ENCODE data around the gene POLA2.
"Not testable (repeated sequence)": the region's sequence is repeated elsewhere in the genome, so short reads cannot be mapped to it uniquely, and the experiment has no call there.

Gene POLA2

DNA sequence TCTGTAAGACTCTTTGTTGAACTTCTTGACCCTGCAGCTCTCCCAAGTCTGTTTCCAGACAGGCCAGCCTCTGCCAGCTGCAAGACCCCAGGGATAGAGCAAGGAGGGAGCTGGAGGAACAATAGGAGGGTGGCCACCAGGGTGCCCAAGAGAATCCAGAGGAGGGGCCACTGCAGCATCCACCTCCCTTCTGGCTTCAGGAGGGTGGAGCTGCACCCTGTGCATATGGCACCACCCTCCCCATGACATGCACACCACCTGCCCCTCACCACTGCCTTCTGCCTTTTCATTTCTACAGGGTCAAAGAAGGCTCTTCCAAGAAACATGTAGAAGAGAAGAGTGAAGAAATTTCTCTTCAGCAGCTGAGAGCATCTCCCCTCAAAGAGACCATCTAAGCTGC, 20.1 kb upstream of the POLA2 start:
- no peak for DNase-seq

DNA sequence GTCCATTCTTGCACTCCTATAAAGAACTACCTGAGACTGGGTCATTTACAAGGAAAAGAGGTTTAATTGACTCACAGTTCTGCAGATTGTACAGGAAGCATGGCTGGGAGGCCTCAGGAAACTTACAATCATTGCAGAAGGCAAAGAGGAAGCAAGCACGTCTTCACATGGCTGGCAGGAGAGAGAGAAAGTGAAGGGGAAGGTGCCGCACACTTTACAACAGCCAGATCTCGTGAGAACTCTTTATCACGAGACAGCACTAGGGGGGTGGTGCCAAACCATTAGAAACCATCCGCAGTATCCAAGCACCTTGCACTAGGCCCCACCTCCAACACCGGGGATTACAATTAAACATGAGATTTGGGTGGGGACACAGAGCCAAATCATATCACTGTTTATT, 19.4 kb upstream of the POLA2 start:
- no peak for DNase-seq

DNA sequence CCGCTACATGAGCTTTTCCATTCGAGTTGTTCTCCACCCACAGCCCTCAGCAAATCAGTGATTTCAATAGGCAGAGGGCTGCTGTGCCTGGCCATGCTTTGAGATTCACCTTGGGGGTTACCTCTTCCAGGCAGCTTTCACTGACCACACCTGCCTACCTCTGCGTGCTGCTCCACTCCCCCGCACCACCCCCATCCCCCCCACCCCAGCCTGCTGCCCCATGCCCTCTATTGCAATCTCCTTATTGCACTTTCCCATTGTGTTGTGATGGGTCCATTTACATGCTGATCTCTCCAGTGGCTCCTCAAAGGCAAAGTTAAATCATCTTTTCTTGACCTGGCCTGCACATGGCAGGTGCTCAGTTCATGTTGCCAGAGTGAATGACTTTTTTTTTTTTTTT, 18.0 kb upstream of the POLA2 start:
- DNase-seq, result no peak

DNA sequence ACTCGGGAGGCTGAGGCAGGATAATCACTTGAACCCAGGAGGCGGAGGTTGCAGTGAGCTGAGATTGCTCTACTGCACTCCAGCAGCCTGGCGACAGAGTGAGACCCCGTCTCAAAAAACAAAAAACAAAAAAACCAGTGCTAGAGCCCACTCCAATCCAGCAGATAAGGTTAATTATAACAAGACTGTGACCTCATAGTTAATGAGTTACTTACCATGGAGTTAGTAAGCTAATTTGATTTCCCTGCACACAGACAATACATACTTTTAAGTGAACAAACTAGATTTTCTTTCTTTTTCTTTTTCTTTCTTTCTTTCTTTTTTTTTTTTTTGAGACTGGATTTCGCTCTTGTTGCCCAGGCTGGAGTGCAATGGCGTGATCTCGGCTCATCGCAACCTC, 16.7 kb upstream of the POLA2 start:
- DNase-seq, result not testable (repeated sequence)

DNA sequence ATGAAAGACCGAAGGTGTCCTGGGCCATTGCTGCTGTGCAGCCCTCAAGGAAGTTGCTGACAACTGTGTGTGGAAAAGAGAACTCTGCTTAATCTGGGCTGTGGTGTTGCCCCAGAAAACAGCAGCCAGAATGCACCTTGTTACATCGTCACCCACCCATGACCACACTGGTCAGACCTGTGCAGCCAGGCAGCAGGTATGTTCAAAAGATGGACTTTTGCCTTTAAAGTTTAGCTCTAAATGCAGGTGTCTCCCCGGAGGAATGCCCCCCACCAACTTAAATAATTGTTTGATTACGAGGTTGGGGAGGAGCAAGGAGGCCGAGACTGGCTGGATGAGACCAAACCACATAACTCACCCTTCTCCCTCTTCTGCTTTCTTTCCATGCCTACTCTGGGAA, 15.3 kb upstream of the POLA2 start:
- DNase-seq, result no peak

DNA sequence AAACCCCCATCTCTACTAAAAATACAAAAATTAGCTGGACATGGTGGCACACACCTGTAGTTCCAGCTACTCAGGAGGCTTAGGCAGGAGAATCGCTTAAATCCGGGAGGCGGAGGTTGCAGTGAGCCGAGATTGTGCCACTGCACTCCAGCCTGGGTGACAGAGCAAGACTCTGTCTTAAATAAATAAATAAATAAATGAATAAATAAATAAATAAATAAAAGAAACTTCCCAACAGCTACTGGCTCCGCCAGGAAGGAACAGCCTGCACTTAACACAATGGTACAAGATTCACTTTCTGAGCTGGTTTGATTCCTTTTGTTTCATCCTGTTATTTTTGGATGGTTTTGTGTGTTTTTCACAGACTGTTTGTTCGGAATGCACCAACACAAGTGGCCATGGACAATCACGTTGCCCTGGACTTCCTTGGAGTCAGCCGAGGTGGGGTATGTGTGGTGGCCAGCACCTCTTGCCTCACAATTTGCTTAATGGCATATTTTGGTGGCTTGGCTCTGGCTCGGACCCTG, 13.5 kb upstream of the POLA2 start:
- not testable (repeated sequence) for DNase-seq

DNA sequence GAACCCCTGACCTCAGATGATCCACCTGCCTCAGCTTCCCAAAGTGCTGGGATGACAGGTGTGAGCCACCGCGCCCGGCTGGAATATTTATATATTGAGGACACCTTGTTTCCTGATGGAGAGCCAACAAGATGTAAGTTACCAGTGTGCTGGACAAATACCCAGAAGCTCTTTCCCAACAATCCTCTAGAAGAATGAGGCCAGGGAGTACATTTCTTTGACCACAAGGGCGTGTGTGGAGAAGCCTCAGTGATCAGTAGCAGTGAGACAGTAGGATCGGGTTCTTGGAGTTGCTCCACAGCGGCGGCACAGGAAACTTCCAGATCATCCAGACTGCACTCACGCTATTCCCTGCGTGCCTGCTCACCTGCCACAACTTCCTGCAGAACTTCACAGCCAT, 10.3 kb upstream of the POLA2 start:
- DNase-seq, result no peak

DNA sequence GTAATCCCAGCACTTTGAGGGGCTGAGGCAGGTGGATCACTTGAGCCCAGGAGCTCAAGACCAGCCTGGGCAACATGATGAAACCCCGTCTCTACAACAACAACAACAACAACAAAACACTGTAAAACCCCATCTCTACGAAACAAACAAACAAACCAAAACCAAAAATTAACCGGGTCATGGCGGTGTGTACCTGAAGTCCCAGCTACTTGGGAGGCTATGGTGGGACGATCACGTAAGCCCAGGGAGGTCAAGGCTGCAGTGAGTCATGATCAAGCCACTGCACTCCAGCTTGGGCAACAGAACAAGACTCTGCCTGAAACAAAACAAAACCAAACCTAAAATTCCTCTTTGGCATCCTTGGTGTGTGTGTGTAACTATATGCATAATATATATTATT, 7.0 kb upstream of the POLA2 start:
- DNase-seq, result no peak

DNA sequence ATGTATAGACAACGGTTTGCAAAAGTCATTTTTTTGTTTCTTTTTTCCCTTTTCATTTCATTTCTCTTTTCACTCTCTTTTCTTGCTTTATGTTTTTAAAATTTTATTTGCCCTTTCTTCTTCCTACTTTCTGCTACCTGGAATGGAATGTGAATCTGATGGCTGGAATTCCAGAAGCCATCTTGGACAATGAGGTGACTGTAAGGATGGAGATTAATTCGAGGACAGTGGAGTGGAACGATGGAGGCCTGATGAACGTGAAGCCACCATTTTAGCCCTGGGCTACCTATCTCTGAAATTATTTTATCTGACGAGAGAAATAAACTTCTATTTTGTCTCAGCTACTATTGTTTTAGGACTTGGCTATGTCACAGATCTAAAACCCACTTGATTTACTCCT, 2.8 kb upstream of the POLA2 start:
- no peak for DNase-seq

DNA sequence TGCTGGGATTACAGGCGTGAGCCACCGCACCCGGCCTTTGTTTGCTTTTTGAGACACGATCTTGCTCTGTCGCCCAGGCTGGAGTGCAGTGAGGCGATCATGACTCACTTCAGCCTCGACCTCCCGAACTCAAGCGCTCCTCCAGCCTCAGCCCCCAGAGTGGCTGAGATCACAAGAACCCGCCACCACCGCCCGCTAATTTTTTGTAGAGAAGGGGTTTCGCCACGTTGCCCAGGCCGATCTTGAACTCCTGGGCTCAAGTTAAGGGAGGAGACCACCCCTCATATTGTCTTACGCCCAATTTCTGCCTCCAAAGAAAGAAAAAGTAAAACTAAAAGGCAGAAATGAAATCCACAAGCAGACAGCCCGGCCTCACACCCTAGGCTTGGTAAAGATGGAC, 1.5 kb upstream of the POLA2 start:
- no peak for DNase-seq

DNA sequence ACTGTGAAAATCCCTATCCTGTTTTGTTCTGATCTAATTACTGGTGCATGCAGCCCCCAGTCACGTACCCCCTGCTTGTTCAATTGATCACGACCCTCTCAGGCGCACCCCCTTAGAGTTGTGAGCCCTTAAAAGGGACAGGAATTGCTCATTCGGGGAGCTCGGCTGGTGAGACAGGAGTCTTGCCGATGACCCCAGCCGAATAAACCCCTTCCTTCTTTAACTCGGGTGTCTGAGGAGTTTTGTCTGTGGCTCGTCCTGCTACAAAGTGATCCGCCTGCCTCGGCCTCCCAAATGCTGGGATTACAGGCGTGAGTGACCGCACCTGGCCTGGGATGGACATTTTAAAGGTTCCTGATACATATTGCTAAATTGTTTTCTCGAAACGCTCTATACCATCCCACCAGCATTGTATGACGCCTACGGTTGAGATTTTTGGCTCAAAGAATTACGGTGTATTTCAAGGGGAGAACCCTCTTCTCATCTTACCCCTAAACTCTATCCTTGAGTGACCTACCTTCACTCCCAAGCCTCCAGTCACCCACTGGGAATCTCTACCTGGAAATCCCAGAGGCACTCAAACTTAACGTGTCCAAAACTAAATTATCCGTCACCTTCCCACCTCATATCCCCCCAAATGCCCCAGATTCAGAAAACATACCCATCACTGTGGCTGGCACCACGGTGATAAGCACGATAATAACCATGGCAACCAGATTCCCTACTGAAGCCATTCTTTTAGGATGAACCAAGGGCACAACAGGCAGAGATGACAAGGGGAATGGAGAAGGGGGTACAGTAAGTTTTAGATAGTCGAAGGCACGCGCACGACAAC, 789 bp upstream of the POLA2 start:
- no peak for DNase-seq

DNA sequence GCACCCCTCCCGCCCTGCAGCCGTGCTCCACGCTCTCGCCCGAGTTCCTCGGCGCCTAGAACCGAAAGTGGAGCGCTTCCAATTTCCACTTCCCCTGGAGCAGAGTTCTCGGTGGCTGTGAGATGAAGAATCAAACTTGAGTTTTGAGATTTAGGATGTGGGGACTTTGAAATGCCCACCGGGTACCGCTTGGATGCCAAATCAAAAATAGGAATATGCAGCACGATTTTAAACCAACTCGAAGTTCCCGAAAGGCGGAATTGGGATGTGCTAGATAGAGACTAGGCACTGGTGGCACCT, 569 bp downstream of the POLA2 start:
- no peak for DNase-seq

DNA sequence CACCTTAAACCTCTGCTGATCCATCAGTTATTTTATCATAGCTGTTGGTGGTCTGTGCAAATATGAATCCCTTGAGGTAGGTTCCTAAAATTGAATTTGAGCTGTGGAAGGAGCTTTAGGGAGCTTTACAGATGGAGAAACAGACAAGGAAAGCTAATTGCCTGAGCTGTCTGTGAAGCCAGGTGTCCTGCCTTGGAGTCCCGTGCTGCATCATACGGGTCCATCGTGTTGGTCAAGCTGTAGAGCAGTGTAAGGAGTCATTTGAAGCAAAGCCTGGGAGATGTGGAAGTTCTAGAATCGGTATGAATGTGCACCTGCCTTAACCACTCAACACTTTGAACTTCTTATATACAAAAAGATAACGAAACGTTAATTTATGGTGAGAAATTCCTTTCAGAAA, 1.0 kb downstream of the POLA2 start:
- DNase-seq, result no peak

DNA sequence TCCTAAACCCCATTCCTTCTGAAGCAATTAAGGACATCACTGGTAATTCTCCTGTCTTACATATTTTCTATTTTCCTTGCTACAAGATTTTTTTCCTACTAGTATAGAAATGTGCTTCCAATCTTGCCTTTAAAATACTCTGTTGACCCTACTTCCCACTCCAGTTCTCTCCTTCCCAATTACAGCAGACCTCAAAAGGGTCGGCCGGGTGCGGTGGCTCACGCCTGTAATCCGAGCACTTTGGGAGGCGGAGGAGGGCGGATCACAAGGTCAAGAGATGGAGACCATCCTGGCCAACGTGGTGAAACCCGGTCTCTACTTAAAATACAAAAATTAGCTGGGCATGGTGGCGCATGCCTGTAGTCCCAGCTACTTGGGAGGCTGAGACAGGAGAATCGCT, 3.0 kb downstream of the POLA2 start:
- not testable (repeated sequence) for DNase-seq

DNA sequence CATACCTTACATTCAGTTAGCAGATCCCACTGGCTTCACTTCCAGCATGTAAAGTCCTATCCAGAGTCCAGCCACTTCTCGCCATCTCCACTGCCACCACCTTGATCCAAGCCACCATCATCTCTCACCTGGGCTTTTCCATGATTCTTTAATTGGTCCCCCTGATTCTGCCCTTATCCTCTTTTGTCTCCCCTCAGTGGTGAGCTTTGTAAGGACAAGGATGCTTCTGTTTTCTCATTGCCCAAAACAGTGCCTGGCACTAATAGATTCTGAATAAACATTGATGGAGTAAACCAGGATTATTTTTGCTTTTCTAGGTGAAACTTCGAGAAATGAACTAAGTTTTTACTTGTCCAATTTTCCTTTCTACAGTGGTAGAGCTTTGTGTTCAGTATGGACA, 4.4 kb downstream of the POLA2 start:
- DNase-seq, result no peak

DNA sequence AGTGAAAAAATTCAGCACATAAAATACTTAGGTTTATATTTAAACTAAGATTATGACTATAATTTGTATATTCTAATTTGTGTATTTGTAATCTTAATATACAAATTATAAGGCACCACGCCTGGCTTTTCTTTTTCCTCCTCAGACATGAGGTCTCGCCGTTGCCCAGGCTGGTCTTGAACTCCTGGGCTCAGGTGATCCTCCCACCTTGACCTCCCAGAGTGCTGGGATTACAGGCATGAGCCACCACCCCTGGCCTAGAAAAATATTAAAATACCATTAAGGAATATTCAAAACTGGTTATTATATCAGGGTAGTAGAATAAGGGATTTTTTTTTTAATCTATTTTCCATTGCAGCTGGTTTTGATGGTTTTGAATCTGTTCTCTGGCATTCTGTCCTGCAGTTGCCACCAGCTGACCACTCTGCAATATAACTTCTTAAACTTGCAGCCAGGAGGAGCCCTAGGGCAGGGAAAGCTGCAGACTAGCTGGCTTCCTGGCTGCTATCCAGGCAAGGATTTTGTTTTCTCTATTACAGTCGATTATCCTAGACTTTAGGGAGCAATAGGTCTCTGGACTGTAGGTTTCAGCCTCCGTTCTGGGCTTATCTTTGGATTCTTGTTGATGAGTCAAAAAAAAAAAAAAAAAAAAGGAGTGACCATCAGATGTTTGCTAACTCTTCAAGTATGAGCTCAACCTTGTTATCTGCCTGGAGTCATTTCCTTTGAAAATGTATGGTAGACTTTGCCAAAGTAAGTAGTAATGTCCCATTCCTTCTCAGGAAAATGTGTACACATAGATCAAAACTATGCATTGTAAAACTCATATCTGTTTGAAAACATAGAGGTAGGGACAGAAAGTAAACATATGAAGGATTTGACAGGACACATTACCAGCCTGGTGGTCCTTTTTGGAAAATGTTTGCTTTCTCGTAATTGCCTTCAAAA, 13.2 kb downstream of the POLA2 start:
- no peak for DNase-seq

DNA sequence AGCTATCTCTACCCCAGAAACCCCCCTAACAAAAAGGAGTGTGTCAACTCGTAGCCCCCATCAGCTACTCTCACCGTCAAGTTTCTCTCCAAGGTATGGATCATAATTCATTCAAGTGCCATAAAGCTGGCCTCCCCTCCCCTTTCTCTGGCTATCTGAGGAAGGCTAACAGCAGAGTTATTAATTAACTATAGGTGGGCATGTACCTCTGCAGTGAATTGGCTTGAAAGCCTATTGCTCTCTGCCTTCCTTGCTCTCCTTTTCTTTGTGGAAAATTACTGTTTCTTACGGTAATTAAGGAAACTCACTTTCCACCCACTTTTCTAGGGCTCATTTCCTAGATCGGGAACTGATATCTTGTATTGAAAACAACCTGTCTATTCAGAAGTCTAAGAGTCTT, 14.1 kb downstream of the POLA2 start:
- DNase-seq, result no peak

DNA sequence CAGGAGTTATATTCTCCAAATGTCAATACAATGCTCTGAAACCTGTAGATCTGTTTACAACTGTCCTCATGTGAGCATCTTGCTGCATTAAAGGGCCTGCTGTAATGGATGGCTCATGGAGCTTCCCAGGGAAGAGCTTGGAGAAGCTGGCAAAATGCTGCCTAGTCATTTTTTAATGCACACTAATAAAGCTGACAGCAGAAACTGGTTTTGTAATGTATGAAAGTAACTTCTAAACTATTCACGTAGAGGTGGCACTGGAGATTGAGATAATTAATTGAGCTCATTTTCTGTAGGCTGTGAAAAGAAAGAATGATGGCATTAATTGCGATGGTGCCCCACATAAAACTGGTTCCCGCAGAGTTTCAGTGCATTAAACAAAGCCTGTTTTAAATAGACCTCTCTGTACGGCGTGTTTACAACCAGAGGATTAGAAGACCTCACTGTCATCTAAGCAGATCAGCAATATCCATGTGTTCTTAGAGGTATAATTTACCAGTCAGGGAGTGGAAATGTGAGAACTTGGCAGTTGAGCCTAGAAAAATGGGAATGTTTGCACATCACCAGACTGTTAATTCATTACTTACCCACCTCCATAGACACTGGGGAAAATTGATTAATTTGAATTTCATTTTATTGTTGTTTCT, 16.0 kb downstream of the POLA2 start:
- DNase-seq, result no peak

DNA sequence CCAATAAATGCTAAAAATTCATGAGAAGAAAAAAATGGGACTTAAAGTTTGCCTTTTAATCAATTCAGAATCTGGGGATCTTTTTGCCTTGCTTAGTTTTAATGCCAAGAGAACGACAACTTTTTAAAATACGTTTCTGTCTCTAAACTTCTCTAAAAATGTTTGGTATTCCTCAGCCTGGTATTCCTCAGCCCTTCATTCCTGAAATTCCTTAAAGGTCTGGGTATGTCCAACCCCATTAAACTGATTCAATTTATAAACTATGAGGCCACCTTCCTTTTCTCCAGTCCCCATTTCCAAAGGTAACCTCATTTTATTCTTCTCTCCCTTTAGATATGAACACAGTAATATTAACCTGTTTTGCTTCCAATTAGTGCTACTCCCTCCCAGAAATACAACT, 16.6 kb downstream of the POLA2 start:
- DNase-seq, result no peak

DNA sequence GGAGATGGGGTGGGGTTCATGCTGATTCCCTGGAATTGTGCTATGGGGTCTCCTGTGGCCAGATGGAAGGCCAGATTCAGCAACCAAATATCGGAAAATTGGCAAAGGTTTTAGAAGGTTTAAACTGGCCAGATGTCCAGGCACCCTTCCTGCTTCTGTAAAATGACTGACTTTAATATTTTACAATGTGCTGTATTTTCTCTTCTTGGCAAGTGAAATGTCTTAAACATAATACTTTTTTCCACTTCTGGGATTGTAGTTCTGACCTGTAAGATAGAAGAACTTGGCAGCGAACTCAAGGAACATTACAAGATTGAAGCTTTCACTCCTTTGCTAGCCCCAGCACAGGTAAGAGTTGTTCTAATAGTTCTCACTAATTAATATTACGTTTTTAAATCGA, 17.5 kb downstream of the POLA2 start:
- no peak for DNase-seq

DNA sequence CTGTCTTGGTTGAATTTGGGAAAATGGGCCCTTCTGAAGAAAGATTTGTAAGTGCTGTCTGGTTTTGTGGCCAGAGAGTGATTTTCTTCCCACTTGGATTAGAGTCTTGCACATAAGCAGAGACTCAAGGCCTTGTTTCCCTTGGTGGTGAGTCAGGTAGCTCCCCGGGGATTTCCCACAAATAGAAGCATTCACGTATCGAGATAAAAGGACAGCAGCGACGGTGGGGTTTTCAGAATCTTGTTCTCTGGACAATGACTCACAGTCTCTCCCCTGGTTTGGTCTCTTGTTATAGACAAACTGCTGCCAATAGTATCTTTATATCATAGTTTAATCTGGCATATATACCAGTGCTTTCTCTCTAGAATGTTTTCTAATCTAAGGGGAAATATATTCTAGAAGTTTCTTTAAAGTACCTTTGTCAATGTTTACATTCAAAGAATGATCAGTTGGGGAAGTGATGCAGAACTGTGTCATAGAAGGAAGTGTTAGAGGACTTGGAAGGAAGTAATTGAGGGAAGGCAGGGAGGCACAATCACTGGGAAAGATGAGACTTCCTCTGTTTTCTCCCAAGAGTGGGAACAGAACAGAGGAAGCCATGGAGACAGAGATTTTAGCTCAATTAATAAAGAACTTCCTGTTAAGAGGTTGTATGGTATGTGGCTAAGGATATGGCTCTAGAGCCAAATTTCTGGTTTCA, 18.1 kb downstream of the POLA2 start:
- no peak for DNase-seq

DNA sequence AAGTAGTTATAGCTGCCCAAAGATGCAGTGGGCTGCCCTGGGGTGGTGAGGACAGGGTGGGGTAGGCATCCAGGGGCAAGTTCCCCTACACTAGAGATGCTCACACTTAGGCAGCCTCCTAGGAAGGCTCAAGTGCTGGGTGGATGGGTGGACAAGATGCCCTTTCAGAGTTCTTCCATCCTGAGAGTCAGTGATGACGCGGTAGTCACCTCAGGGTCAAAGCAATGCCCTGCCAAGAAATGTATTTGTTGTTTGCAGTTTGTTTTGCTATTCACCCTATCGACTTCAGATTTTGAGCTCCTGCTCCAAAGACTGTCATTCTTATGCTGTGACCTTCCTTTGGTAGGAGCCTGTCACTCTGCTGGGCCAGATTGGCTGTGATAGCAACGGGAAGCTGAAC, 18.9 kb downstream of the POLA2 start:
- DNase-seq, result no peak

DNA sequence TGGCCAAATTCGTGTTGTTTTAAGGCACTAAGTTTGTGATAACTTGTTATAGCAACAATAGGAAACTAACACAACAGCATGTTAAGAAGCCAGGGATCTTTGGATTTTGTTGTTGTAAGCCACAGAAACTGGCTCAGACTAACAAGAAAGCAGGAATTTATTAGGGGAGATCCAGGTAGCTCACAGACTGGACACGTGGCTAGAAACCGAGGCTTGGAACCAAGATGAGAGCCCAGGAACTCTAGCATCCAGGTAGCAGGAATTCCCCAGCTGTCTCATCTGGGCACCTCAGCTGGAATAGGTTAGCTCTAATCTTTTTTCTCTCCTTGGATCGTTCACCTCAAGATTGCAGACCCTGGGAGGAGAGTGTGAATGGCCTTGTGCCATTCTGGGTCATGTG, 24.9 kb downstream of the POLA2 start:
- DNase-seq, result no peak
